Prostate gland (tissue), 2 donors: ENCODE data around the gene TGFBRAP1. TPM values are rescaled to one million over a fixed set of nuclear protein-coding genes. Genes with fewer than 3 reads are reported as not detected.

Experiments used
- DNase-seq: peaks from one replicate; pipeline ENCODE4 v3.0.0-alpha.2; 2019; ENCODE audit warnings: low spot score
- H3K27ac ChIP-seq, 2 donors: fragments of 200-600 bp; sonication (generic); 2 replicates each; pipeline ENCODE4 v1.5.1; 2017 to 2019
- H3K27me3 ChIP-seq: fragments of 200-600 bp; sonication (generic); replicated peaks from 2 replicates; pipeline ENCODE4 v1.5.1; 2019; ENCODE audit not compliant: insufficient read depth
- H3K36me3 ChIP-seq, 2 donors: fragments of 200-600 bp; sonication (generic); 1 replicate in 1 of 2; 2 replicates in 1 of 2; pipeline versions ENCODE4 v1.5.1 to v1.8.1; 2017 to 2019
- H3K4me1 ChIP-seq: fragments of 200-600 bp; sonication (generic); replicated peaks from 2 replicates; pipeline ENCODE4 v1.5.1; 2019
- H3K4me3 ChIP-seq, 2 donors: fragments of 200-600 bp; sonication (generic); 2 replicates each; pipeline ENCODE4 v1.5.1; 2017 to 2019
- H3K9me3 ChIP-seq: fragments of 200-600 bp; sonication (generic); 2 replicates; pipeline ENCODE4 v1.5.1; 2017
- CTCF ChIP-seq, 4 experiments: fragments of 200-600 bp in 2 of 4; fragments of 450-650 bp in 2 of 4; sonication (generic) in 2 of 4; IDR thresholded peaks; 1 replicate in 3 of 4; 2 replicates in 1 of 4; pipeline ENCODE4 v1.5.1; 2016 to 2019; ENCODE audit warnings: antibody characterized with exemption in 4 of 4, mild to moderate bottlenecking in 2 of 4, moderate library complexity in 2 of 4
- POLR2A ChIP-seq: fragments of 450-650 bp; IDR thresholded peaks from one replicate; pipeline ENCODE4 v1.6.1; 2016; ENCODE audit warnings: antibody characterized with exemption, mild to moderate bottlenecking
- POLR2AphosphoS5 ChIP-seq: sonication (generic); formaldehyde crosslinking; IDR thresholded peaks from one replicate; pipeline ENCODE4 v1.6.1; 2017; ENCODE audit warnings: antibody characterized with exemption
- WGBS: methylation state at CpG from one replicate; pipeline ENCODE4 v1.1.5; 2018; 5-methylcytosine and 5-hydroxymethylcytosine counted together
- intact Hi-C: fragments of 100-400 bp; cut with DNase I; formaldehyde crosslinking; loops from one replicate; pipeline ENCODE4 v1.14.2; 2022
- total RNA-seq, 2 donors: library from RNA; depleted of rRNA; stranded (reverse); fragments of >200 nt; gene quantifications; one replicate each; pipeline ENCODE4 v1.1.0, GENCODE V29; 2016

The TGFBRAP1 gene
- total RNA-seq, 2 donors from 2014 or later = 29.9 to 30.0 TPM

- Histone ChIP-seq H3K4me1 (peaks cover 3% of the 10 kb centered on the region), H3K9me3 (no peaks in the 10 kb centered on the region), H3K27ac (no peak overlapping the region), H3K4me3 (no peak overlapping the region), H3K27me3 (no peaks in the 10 kb centered on the region), H3K36me3 (no peaks in the 10 kb centered on the region)
- WGBS = over 99% methylated on average over 3 of the region's 3 CpGs
- intact Hi-C loops = no loop called here
- TF ChIP-seq CTCF (IDR thresholded peaks at IDR 0.05) (no peak), POLR2AphosphoS5 (no peak), POLR2A (no peak)
- DNase-seq = no peak
Measured at GRCh38 chr2:105317937-105318336, 11.6 kb downstream of the TGFBRAP1 start.

GRCh38 chr2:105315314-105315713, 14.2 kb downstream of the TGFBRAP1 start:
- WGBS = 83% methylated on average over 3 of the region's 3 CpGs
- TF ChIP-seq POLR2AphosphoS5 (no peak), POLR2A (no peak), CTCF (IDR thresholded peaks at IDR 0.05) (no peak)
- peaks cover 3% of the 10 kb centered on the region for H3K4me1 ChIP-seq
- intact Hi-C loops = no loop called here
- no peak overlapping the region for H3K4me3 ChIP-seq
- H3K27ac ChIP-seq = no peak overlapping the region
- DNase-seq = no peak
- H3K27me3 ChIP-seq = no peaks in the 10 kb centered on the region
- H3K36me3 ChIP-seq = no peaks in the 10 kb centered on the region
- no peaks in the 10 kb centered on the region for H3K9me3 ChIP-seq

GRCh38 chr2:105313877-105314276, 15.7 kb downstream of the TGFBRAP1 start:
- intact Hi-C loops = no loop called here
- no peak overlapping the region for H3K27ac ChIP-seq

GRCh38 chr2:105309147-105309545, 20.4 kb downstream of the TGFBRAP1 start:
- intact Hi-C loops = no loop called here
- no peak for TF ChIP-seq POLR2A
- no peak for TF ChIP-seq POLR2AphosphoS5
- no peak for TF ChIP-seq CTCF (IDR thresholded peaks at IDR 0.05)
- no peak for DNase-seq
- no peaks in the 10 kb centered on the region for H3K9me3 ChIP-seq
- H3K27me3 ChIP-seq = no peaks in the 10 kb centered on the region
- WGBS = 85% methylated on average over 4 of the region's 4 CpGs
- no peak overlapping the region for H3K4me3 ChIP-seq
- no peak overlapping the region for H3K27ac ChIP-seq
- H3K4me1 ChIP-seq = no peaks in the 10 kb centered on the region
- H3K36me3 ChIP-seq = peaks cover 0 to 4% of the 10 kb centered on the region in 2 donors

More at GRCh38 chr2:105313877-105314276, 15.7 kb downstream of the TGFBRAP1 start:
- no peaks in the 10 kb centered on the region for H3K36me3 ChIP-seq
- no peaks in the 10 kb centered on the region for H3K9me3 ChIP-seq
- H3K27me3 ChIP-seq = no peaks in the 10 kb centered on the region
- peaks cover 3% of the 10 kb centered on the region for H3K4me1 ChIP-seq
- no peak overlapping the region for H3K4me3 ChIP-seq
- no peak for TF ChIP-seq POLR2A
- no peak for TF ChIP-seq POLR2AphosphoS5
- no peak for TF ChIP-seq CTCF (IDR thresholded peaks at IDR 0.05)
- no peak for DNase-seq

- 93% methylated on average over 15 of the region's 15 CpGs for WGBS
Measured at GRCh38 chr2:105308382-105309146, 21.0 kb downstream of the TGFBRAP1 start.

More at GRCh38 chr2:105308382-105309146, 21.0 kb downstream of the TGFBRAP1 start:
- Histone ChIP-seq H3K27ac (no peak overlapping the region), H3K36me3 (peaks cover 0 to 4% of the 10 kb centered on the region in 2 donors), H3K4me1 (no peaks in the 10 kb centered on the region), H3K27me3 (no peaks in the 10 kb centered on the region), H3K9me3 (no peaks in the 10 kb centered on the region), H3K4me3 (no peak overlapping the region)
- intact Hi-C loops = no loop called here
- no peak for DNase-seq
- TF ChIP-seq POLR2AphosphoS5 = no peak
